ENCODE data around the gene CDH23.

CDH23 gene

DNA sequence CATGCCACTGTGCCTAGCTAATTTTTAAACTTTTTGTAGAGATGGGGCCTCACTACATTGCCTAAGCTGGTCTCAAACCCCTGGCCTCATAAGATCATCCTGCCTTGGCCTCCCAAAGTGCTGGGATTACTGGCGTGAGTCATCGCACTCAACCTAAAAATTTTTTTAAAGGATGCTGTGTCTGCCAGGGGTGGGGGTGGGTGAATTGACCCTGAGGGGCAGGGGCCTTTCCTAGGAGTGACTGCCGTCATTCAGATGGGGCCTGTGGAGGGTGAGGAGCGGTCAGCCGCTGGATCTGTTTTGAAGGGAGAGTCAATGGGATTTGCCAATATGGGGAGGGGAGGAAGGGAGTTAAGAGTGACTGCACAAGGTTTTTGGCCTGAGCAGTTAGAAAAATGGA lies 233.4 kb downstream of the CDH23 start:
- no peak for DNase-seq

DNA sequence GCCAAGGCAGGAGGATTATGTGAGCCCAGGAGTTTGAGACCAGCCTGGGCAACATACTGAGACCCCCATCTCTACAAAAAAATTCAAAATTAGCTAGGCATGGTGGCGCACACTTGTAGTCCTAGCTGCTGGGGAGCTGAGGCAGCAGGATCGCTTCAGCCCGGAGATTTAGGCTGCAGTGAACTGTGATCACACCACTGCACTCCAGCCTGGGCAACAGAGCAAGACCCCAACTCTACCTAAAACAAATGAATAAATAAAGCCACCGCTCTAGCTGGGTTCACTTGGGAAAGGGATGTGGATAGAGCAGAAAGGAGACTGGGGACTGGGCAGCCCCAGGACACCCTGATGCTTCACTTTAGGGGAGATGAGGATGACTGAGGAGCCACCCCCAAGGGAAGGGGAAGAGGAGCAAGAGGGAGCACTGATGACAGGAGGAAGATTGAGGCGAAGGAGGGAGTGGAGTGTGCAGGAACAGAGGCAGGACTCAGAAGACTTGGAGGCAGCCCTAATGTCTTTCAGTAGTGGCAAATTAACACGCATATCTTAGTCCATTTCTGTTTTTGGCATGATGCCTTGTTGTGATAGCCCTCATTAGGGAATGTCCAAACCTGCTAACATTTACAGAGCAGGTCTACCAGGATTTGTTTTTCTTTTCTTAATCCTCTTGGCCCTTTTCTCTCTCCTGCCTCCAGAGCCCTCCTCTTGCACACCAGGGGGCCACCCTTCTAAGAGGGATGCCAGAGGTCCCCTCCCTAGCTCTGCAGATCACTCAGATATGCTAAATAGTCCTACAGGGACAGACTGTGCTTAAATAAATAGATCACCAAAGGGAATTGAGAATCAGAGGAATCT lies 234.5 kb downstream of the CDH23 start:
- DNase-seq: no peak

- peak; percentile 24 for DNase-seq
These were observed 235.6 kb downstream of the CDH23 start for GRCh38 chr10:71632200-71632820.

GRCh38 chr10:71632896-71633600 lies 236.3 kb downstream of the CDH23 start:
- no peak for DNase-seq

GRCh38 chr10:71633920-71634319 lies 237.2 kb downstream of the CDH23 start:
- no peak for DNase-seq

DNA sequence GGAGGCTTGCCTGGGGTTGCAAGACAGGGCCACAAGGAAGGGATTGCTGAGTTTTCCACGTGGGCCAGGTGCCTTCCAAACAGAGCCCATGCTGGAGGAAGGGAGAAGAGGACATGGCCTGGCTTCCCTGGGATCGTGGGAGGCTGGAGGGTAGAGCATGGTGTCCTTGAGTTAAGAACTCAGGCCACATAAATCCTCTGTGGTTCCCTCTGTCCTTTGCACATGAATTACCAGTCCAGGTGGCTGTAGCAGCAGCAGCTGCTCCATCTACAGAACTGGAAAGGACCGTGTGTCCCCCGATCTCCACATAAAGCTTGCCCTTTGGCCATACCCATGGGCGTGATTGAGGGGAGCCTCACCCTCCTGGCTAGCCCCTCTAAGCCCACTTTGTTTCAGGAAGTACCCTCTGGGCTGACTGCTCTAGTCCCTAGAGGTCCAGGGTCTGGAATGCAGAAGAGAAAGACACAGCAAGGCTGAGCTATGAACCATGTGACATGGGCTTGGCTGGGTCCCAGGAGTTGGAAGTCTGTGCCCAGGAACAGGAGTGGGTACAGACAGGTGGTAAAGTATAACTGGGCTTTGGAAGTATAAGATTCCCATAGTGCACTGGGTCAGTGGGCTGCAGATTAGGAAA lies 237.9 kb downstream of the CDH23 start:
- DNase-seq: no peak

- peak; percentile 35 for DNase-seq
These were observed 238.6 kb downstream of the CDH23 start for GRCh38 chr10:71635251-71635866.

- DNase-seq: no peak
These were observed 239.1 kb downstream of the CDH23 start for GRCh38 chr10:71635867-71636266.

GRCh38 chr10:71636588-71636987 lies 239.9 kb downstream of the CDH23 start:
- no peak for DNase-seq

GRCh38 chr10:71637305-71637704 lies 240.6 kb downstream of the CDH23 start:
- no peak for DNase-seq

- peak; percentile 18 for DNase-seq
These were observed 241.5 kb downstream of the CDH23 start for GRCh38 chr10:71638064-71638821.

- no peak for DNase-seq
These were observed 242.4 kb downstream of the CDH23 start for GRCh38 chr10:71638822-71639719.

DNA sequence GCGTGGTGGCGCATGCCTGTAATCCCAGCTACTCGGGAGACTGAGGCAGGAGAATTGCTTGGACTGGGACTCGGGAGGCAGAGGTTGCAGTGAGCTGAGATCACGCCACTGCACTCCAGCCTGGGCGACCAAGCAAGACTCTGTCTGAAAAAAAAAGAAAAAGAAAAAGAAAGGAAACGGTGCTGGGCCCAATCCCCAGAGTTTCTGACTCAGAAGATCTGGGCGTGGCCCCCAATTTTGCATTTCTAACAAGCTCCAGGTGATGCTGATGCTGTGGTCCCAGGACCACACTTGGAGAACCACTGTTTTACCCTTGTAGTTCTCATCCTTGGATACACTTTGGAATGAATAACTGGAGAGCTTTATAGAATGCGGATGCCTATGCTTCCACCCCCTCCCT lies 243.9 kb downstream of the CDH23 start:
- no peak for DNase-seq

DNA sequence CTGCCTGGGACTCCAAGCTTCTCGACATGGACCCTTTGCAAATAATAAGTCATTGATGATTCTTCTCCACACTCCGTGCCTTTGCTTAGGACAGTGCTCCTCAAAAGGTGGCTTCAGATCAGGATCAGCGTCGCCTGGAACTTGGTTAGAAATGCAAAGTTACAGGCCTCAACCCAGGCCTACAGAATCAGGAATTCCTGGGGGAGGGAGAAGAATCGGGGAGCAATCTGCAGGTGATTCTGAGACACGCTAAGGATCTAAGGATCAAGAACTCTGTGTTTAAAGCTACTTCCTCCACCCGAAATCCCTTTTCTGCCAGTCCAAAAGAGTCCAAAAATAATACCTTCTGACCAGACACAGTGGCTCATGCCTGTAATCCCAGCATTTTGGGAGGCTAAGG lies 244.7 kb downstream of the CDH23 start:
- no peak for DNase-seq

DNA sequence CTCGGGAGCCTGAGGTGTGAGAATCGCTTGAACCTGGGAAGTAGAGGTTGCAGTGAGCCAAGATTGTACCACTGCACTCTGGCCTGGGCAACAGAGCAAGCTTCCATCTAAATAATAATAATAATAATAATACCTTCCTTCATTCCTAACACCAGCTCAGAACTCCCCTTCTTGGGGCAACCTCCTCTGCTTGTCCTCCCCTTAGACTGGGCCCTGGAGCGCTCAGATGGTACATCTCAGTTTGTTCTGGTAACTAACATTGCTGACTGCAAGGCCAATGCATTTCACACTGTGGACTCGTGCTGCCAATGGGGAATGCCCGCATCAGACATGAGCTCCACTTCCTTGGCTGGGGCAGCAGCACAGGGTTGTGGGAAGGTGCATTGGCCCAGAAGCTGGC lies 245.3 kb downstream of the CDH23 start:
- DNase-seq: no peak

- peak; percentile 19 for DNase-seq
These were observed 247.2 kb downstream of the CDH23 start for GRCh38 chr10:71643904-71644303.

- DNase-seq: no peak
These were observed 247.8 kb downstream of the CDH23 start for GRCh38 chr10:71644307-71645180.

- DNase-seq: no peak
These were observed 248.5 kb downstream of the CDH23 start for GRCh38 chr10:71645185-71645584.

- no peak for DNase-seq
These were observed 249.3 kb downstream of the CDH23 start for GRCh38 chr10:71646037-71646436.
